Glomerular visceral epithelial cell (primary cell): Measurements from ENCODE around the gene ANO10.
A peak's percentile ranks its signal among the peaks of the same experiment; 100 is the strongest.
"Not testable (repeated sequence)": the region's sequence is repeated elsewhere in the genome, so short reads cannot be mapped to it uniquely, and the experiment has no call there.

Experiments
- DNase-seq: peaks from one replicate; pipeline ENCODE4 v3.0.0-alpha.2; 2016; ENCODE audit errors: extremely low spot score

The ANO10 gene

DNA sequence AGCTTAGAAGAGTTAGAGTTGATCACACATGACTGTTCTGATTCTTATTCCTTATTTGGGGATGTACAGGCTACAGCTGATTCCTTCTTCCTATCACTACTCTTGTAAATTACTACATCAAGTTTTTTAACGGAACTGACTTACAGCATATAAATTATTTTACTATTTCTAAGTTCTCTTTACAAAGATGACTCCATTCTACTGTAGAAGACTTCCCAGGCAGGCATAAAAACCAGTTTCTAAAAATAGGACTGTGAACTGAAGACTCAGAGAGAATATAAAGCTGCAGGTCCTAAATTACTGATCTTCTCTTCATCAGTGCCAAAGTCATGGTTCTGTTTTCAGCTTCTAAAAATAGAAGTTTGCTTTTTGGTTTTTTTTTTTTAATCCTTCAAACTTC lies 38.9 kb downstream of the ANO10 start:
- DNase-seq: no peak

DNA sequence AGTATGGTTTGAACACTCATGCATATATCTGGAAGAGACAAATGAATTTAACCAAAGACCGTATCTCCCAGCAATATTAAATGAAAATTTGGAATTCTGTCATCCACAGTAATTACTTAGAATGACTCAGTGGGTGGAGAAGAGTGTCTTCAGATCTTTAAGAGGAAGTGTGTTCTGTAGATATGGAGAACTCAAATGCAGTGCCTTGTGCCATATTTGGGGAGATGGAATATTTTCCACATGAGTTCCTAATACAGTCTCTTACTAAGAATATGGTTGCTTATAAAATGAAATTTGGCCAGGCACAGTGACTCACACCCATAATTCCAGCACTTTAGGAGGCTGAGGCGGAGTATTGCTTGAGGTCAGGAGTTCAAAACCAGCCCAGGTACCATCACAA lies 40.5 kb downstream of the ANO10 start:
- no peak for DNase-seq

DNA sequence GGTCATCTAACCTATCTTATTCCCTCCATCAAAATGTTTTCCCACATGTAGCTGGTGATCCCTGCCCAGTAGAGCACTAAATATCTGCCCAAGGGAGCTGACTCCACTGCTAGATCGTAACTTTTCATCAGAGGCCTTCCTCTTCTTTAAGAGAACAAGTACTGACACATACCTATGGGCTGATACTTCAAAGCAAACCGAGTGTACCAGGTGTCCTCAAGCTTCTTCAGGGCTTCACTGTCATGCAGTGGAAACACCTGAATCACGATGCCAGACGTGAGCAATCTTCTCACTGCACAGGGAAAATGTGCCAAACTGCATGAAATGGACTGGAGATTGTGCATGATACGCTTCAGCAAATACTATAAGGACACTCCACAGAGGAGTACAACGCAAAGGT lies 41.6 kb downstream of the ANO10 start:
- no peak for DNase-seq

DNA sequence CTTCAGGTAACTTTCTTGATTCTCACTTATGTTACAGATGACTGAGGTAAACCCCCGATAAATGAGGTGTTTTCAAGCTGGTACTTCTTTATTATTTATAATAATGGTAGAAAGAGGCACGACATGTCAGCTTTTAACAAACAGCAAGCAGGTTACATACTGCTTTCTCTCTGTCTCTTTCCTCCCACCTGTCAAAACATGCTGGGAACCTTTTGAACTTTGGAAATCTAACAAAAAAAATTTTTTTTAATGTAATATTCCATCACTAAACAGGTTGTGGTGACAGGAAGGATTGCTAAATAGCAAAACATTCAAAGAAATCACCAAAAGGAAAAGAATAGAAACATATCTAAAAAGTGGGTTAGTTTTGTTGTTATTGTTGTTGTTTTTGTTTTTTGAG lies 48.2 kb downstream of the ANO10 start:
- DNase-seq: no peak

DNA sequence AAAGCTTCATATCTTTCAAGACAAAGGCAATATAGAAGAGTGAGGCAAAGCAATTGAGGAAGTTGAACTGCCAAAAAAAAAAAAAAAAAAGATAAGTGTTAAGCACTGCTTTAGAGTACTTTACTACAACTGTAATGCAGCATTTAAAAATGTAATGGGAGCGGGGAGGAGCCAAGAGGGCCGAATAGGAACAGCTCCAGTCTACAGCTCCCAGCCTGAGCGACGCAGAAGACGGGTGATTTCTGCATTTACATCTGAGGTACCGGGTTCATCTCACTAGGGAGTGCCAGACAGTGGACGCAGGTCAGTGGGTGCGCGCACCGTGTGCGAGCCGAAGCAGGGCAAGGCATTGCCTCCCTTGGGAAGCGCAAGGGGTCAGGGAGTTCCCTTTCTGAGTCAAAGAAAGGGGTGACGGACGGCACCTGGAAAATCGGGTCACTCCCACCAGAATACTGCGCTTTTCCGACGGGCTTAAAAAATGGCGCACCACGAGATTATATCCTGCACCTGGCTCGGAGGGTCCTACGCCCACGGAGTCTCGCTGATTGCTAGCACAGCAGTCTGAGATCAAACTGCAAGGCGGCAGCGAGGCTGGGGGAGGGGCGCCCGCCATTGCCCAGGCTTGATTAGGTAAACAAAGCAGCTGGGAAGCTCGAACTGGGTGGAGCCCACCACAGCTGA lies 56.0 kb downstream of the ANO10 start:
- not testable (repeated sequence) for DNase-seq

DNA sequence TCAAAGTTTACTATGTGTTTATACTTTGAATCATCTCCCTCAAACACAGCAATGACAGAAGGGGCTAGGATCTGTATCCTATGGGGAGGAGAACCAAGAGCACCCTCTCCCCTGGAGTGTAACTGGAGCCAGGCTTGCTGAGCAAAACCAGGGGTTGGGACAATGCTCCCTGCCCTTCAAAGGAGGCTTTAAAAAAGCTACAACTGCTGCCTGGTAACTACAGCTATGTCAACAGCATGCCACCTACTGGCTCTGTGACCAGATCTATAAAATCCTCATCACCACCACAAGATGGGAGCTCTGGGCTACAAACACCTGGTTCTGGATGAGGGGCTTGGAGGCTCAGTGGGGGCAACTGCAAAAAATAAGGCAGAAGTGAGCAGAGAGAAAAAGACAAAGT lies 61.9 kb downstream of the ANO10 start:
- DNase-seq: no peak

DNA sequence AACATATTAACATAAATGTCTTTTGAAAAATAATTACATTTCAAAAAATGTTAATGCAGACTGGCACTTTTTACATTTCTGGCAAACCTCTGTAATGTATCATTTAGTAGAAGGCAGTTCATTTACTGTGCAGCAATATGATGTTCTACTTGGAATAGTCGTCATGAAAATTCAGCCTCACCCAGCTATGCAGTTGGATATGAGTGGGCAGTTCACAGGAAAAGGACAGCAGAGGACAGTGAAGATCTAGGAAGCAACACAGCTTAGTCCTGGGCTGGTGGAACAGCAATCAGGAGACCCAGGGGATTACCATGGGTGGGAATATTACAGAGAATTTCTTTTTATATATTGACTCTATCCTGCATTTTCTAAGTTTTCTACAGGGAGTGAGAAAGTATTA lies 63.6 kb downstream of the ANO10 start:
- no peak for DNase-seq

DNA sequence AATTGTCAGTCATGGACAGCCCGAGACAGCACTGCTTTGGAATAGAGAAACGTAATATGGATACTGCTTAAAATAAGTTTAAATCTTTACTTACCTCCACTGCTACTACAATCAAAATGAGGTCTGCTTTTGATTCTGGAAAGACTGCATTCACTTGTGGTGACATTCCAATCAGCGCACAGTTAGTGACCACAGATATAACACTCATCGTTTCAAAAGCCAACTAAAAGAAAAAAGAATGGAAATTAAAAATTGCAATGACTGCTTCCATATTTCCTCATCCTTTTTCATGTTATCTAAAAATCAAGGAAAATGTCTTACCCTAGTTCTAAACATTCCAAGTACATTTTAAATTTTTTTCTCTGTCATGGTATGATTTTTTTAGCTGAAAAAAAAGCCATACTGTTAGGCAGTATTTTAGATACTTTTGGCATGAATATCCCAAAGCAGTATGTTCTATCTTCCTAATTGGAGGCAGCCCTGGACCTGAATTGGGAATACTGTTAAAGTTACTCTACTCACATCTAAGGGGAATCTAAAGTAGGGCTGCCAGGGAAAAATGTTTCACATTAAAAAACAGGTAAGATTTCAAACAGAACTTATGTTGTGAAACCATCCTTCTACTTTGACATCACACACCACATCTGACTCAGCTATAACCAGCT lies 72.1 kb downstream of the ANO10 start:
- no peak for DNase-seq

DNA sequence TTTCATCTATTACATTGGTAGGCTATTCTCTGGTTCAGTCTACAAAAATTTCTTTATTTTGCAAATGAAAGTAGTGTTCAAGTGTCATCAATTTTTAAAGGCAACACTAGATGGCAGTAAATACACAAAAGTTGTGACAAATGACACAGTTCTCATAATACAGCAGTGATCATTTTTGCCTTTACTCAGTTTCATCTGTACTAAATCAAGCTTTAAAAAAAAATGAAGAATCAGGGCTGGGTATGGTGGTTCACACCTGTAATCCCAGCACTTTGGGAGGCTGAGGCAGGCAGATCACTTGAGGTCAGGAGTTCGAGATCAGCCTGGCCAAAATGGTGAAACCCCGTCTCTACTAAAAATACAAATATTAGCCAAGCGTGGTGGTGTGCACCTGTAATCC lies 77.5 kb downstream of the ANO10 start:
- DNase-seq: peak; percentile 42

DNA sequence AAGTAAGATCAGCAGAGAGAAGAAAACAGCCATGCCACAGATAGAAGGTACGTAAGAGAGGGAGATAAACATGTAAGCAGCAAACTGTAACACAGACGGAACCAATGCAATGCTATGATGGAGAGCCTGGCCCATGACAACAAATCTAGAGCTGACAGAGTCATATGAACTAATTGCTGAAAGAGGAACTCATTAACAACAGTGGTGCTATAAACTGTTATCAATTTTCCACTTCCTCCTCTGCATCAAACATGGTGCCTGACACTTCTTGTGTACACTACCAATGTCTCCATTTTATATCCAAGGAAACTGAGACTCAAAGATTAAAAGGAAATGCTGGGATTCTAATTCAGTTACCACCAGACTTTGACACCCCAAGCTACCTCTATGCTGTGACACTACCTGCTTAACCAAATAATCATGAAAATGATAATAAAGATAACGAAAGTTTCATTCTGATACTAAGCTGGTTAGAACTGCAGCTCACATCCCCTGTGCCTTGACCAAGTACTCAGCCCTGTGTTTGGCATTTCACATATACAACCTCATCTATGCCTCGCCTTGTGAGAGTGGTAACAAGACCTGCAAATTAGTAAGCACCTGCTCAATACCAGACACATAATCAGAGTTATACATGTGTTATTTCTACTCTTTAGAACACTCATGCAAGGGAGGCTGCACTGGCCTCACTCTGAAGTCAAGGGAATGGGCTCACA lies 79.3 kb downstream of the ANO10 start:
- DNase-seq: no peak

DNA sequence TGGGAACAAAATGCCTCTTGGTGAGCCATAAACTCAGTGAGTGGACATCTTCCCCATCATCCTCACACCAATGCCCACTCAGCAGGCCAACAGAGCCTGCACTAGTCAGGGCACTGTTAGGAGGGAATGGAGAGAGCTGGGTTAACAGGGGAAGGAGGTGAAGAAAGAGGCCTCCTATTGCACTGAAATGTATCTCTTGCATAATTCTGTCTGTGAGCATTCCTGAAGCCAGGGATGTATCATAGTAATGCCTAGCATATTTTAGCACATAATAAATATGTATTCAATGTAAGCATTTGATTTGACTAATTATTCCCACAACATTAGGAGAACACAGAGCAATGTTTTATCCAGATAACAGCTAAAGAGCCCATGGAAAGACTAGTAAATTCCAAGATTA lies 81.2 kb downstream of the ANO10 start:
- no peak for DNase-seq

DNA sequence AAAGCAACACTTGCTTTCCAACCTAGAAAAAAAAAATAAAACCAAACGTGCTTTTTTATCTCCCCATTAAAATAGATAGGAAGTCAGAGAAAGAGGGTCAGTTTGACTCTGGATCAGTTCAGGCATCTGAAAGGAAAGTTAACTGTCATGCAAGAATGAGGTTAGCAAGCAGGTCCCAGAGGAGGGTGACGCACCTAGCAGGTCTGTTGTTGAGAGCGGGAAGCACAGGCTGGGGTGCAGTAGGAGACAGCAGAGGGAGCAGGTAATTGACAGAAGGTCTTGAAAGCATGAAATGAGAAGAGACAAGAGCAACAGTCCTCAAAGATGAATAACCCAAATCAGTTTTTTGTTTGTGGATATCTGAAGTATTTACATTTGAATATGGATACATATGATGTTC lies 82.5 kb downstream of the ANO10 start:
- no peak for DNase-seq

DNA sequence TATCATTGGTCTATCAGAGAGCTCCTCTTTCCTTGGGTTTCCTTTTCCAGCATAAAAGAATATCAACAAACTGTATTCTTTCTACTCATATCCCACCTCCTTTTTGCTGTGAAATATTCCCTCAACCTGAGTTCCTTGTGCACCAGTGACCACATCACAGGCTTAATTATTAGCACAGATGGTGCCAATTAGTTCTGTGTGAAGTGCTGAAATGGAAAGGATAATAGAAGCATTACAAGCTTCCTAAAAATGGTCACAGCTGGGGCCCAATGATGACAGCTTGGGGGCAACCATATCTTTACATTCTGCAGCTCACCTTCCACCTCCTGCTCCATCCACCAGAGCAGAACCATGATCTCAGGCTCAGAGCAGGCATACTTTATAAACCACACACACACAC lies 84.6 kb downstream of the ANO10 start:
- DNase-seq: no peak

DNA sequence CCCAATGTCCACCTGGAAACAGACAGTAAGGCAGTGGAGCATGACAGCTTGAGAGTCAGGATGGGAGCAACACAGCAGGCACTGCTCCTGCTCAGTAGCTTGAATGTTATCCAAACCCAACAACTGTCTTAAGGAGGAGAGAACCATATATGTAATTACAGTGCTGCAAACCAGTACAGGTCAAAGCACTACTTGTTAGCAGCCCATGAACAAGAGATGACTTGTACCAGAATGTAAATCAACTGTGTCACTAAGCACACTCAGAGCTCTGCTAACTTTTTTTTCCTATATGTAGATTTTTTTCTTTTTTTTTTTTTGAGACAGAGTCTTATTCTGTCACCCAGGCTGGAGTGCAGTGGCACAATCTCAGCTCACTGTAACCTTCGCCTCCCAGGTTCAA lies 87.1 kb downstream of the ANO10 start:
- no peak for DNase-seq

DNA sequence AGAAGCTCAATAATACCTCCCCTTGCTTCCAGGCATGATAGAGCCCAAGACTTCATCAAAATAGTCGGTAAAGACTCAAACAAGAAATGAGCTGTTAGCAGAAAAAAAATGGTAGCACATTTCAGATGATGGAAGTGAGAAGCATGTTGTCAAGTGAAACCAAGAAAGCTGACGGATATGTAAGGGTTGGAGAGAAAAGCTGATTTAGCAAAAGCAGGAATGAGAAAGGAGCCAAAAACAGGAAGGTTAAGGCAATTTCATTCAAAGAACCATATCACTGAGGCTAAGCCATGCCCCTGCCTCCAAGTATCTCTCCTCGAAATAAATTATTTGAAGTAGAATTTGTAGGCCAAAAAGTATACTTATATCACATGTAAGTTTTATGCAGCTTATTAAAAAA lies 88.8 kb downstream of the ANO10 start:
- no peak for DNase-seq

DNA sequence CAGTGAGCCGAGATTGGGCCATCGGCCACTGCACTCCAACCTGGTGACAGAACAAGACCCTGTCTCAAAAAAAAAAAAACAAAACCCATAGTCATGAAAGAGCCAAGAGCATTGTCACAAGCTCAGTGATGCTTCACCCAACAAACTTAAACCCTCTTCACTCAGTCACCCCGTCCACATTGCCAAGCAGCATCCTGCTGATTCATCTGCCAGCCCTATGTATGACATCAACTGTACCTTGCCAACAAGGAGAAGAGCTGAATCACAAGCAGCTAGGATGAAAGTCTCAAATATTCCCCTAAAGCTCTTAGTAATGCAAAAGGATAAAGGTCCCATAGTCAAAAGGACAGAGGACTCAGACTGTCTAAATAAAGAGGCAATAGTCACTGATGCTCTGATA lies 90.0 kb downstream of the ANO10 start:
- DNase-seq: peak; percentile 38

DNA sequence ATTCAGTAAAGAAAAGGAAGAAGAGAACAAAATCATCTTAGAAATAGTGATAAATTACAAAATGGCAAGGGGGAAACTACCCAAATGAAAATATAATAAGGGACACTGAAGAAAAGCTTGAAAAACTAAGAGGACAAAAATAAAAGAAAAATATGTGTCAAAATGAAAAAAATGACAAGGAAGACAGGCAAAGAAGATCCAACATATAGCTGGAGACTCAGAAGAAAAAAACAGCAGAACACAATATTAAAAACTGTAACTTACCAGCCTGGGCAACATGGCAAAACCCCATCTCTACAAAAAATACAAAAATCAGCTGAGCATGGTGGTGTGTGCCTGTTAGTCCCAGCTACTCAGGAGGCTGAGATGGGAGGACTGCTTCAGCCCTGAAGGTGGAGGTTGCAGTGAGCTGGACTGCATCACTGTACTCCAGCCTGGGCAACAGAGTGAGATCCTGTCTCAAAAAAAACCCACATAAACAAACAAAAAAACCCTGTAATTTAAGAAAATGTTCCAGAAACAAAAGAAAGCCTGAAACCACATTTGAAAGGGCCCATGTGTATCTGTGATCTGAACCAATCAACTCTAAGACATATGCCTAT lies 93.2 kb downstream of the ANO10 start:
- DNase-seq: no peak

DNA sequence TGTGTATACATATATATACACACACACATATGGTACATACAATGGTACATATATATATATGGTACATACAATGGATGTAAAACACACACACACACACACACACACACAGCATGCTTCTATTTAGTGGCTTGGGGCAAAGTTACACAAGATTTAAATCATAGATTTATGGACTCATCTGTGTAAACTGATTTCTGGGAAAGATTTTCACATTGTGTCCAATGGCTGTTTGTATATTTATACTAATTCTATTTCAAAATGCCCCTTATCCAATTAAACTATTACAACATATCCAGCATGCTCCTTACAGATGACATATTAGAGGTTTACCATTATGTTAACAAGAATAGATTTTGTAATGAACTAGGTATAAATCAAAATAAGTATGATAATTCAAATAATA lies 94.9 kb downstream of the ANO10 start:
- no peak for DNase-seq

DNA sequence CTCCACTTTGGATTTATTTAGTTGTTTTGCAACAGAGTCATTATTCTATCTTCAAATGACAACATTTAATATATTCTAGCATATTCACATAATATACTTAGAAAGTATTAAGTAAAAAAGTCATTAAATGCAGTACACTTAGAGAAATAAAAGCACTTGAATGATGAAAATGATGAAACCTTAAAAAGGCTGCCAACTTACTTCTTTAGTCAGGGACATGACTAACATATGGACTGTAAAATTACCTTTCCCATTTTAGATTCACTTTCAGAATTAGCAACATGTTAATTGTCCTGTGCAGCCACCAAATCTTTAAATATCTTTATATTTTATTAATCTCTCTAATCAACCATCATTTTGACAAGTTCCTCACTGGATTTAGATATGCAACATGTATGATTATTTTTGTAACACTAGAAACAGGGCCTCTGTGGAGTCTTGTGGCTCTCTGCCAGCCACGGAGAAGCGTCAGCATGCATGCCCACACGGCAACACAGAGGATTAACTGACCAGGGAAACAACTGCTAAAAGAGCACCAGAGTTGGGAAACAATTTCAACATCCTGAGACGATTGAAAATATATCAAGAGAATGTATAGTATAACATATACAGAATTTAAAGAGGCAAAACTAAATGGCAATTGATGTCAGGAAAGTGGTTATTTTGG lies 95.7 kb downstream of the ANO10 start:
- no peak for DNase-seq

DNA sequence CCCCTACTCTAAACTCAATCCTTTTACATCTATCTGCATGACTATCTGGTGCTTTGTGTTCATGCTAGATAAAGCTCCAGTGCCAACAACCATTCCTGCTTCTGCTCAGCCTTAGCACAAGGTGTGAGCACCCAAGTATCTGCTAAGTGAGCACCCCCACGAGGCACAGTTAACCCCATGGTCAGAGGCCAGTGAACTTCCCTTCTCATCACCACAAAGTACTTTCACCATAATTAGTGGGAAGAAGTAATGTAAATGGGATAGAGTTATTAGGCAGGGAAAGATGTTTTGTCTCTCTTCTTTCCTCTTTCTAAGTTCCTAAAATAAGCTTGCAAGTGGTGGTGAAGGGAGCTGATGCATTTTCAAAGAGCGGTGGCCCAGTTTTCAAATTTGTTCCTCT lies 96.4 kb downstream of the ANO10 start:
- DNase-seq: no peak

DNA sequence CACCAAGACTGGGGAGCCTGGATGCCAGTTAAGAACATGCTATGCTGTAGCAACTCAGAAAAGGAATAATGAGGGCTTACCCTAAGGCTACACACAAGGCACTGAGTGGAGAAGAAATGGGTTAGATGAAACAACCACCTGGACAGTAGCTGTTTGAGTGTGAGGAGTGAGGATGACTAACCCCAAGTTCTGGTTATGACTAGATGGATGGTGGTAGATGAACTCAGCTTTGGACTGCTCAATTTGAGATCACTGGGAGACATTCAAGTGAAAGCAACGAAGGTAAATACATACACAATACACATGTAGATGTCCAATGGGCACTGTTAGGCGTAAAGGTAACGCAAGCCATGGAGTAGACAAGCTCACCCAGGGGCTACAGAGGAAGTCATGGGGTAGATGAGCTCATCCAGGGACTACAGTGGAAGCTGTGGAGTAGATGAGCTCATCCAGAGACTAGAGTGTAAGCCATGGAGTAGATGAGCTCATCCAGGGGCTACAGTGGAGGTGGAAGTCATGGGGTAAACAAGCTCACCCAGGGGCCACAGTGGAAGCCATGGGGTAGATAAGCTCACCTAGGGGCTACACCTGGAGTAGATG lies 98.3 kb downstream of the ANO10 start:
- peak; percentile 6 for DNase-seq
